ENCODE data around the gene GVQW3.

Gene GVQW3

GRCh38 chr11:76380977-76381719, at the start of gene GVQW3, which contains the start of gene THAP12:
Gene GVQW3 (plus strand): TSS chr11:76381323. CDS start chr11:76381829, 506 bp downstream.
Gene THAP12 (minus strand): TSS chr11:76381132. CDS start chr11:76380836, 296 bp downstream.
- Histone ChIP-seq H3K9ac (ENCODE audit: low read length in 2 of 2) (peak within 1 kb of the TSS; percentile 81 to 85), H3K4me3 (ENCODE audit: low read length in 2 of 2) (peak within 1 kb of the TSS; percentile 95 to 96), H3K27me3 (ENCODE audit: control insufficient read depth in 1 of 2, insufficient read depth in 2 of 2, low read length in 2 of 2) (no peaks in the 10 kb centered on the region), H3K9me3 (ENCODE audit: control insufficient read depth in 2 of 2, low read length in 2 of 2) (no peaks in the 10 kb centered on the region), H3K36me3 (ENCODE audit: control insufficient read depth in 2 of 2, insufficient read depth in 2 of 2, low read length in 2 of 2) (peaks cover 0 to 2% of the 10 kb centered on the region in 2 donors), H3K27ac (ENCODE audit: low read length) (peak within 1 kb of the TSS; percentile 64), H3K4me1 (ENCODE audit: control insufficient read depth, insufficient read depth, low read length) (peaks cover 21% of the 10 kb centered on the region)

GRCh38 chr11:76334826-76335389, 46.2 kb upstream of the GVQW3 start:
- Histone ChIP-seq H3K27me3 (ENCODE audit: control insufficient read depth in 1 of 2, insufficient read depth in 2 of 2, low read length in 2 of 2) (no peaks in the 10 kb centered on the region), H3K27ac (ENCODE audit: low read length) (no peak overlapping the region), H3K36me3 (ENCODE audit: control insufficient read depth in 2 of 2, insufficient read depth in 2 of 2, low read length in 2 of 2) (no peaks in the 10 kb centered on the region), H3K9me3 (ENCODE audit: control insufficient read depth in 2 of 2, low read length in 2 of 2) (no peaks in the 10 kb centered on the region), H3K9ac (ENCODE audit: low read length in 2 of 2) (no peak overlapping the region), H3K4me1 (ENCODE audit: control insufficient read depth, insufficient read depth, low read length) (peaks cover 4% of the 10 kb centered on the region), H3K4me3 (ENCODE audit: low read length in 2 of 2) (no peak overlapping the region)

GRCh38 chr11:76335842-76336241, 45.3 kb upstream of the GVQW3 start:
- H3K9ac ChIP-seq (ENCODE audit: low read length in 2 of 2) = no peak overlapping the region
- H3K27ac ChIP-seq (ENCODE audit: low read length) = no peak overlapping the region
- no peaks in the 10 kb centered on the region for H3K36me3 ChIP-seq (ENCODE audit: control insufficient read depth in 2 of 2, insufficient read depth in 2 of 2, low read length in 2 of 2)
- H3K27me3 ChIP-seq (ENCODE audit: control insufficient read depth in 1 of 2, insufficient read depth in 2 of 2, low read length in 2 of 2) = no peaks in the 10 kb centered on the region
- peaks cover 4% of the 10 kb centered on the region for H3K4me1 ChIP-seq (ENCODE audit: control insufficient read depth, insufficient read depth, low read length)
- H3K9me3 ChIP-seq (ENCODE audit: control insufficient read depth in 2 of 2, low read length in 2 of 2) = no peaks in the 10 kb centered on the region
- H3K4me3 ChIP-seq (ENCODE audit: low read length in 2 of 2) = no peak overlapping the region

- Histone ChIP-seq H3K4me3 (ENCODE audit: low read length in 2 of 2) (no peak overlapping the region), H3K27ac (ENCODE audit: low read length) (no peak overlapping the region), H3K9ac (ENCODE audit: low read length in 2 of 2) (no peak overlapping the region), H3K9me3 (ENCODE audit: control insufficient read depth in 2 of 2, low read length in 2 of 2) (no peaks in the 10 kb centered on the region), H3K36me3 (ENCODE audit: control insufficient read depth in 2 of 2, insufficient read depth in 2 of 2, low read length in 2 of 2) (no peaks in the 10 kb centered on the region), H3K27me3 (ENCODE audit: control insufficient read depth in 1 of 2, insufficient read depth in 2 of 2, low read length in 2 of 2) (no peaks in the 10 kb centered on the region), H3K4me1 (ENCODE audit: control insufficient read depth, insufficient read depth, low read length) (peaks cover 4% of the 10 kb centered on the region)
Observed at GRCh38 chr11:76336597-76336996, 44.5 kb upstream of the GVQW3 start.

- no peaks in the 10 kb centered on the region for H3K36me3 ChIP-seq (ENCODE audit: control insufficient read depth in 2 of 2, insufficient read depth in 2 of 2, low read length in 2 of 2)
- no peak overlapping the region for H3K27ac ChIP-seq (ENCODE audit: low read length)
- H3K9ac ChIP-seq (ENCODE audit: low read length in 2 of 2) = no peak overlapping the region
- H3K27me3 ChIP-seq (ENCODE audit: control insufficient read depth in 1 of 2, insufficient read depth in 2 of 2, low read length in 2 of 2) = no peaks in the 10 kb centered on the region
- no peaks in the 10 kb centered on the region for H3K9me3 ChIP-seq (ENCODE audit: control insufficient read depth in 2 of 2, low read length in 2 of 2)
- peaks cover 4% of the 10 kb centered on the region for H3K4me1 ChIP-seq (ENCODE audit: control insufficient read depth, insufficient read depth, low read length)
- H3K4me3 ChIP-seq (ENCODE audit: low read length in 2 of 2) = no peak overlapping the region
Observed at GRCh38 chr11:76337469-76337868, 43.7 kb upstream of the GVQW3 start.

GRCh38 chr11:76337923-76338322, 43.2 kb upstream of the GVQW3 start:
- no peak overlapping the region for H3K27ac ChIP-seq (ENCODE audit: low read length)
- H3K27me3 ChIP-seq (ENCODE audit: control insufficient read depth in 1 of 2, insufficient read depth in 2 of 2, low read length in 2 of 2) = no peaks in the 10 kb centered on the region
- no peaks in the 10 kb centered on the region for H3K9me3 ChIP-seq (ENCODE audit: control insufficient read depth in 2 of 2, low read length in 2 of 2)
- no peak overlapping the region for H3K4me3 ChIP-seq (ENCODE audit: low read length in 2 of 2)
- H3K4me1 ChIP-seq (ENCODE audit: control insufficient read depth, insufficient read depth, low read length) = peaks cover 4% of the 10 kb centered on the region
- no peak overlapping the region for H3K9ac ChIP-seq (ENCODE audit: low read length in 2 of 2)
- no peaks in the 10 kb centered on the region for H3K36me3 ChIP-seq (ENCODE audit: control insufficient read depth in 2 of 2, insufficient read depth in 2 of 2, low read length in 2 of 2)

GRCh38 chr11:76339221-76339620, 41.9 kb upstream of the GVQW3 start:
- Histone ChIP-seq H3K4me3 (ENCODE audit: low read length in 2 of 2) (no peak overlapping the region), H3K27ac (ENCODE audit: low read length) (no peak overlapping the region), H3K27me3 (ENCODE audit: control insufficient read depth in 1 of 2, insufficient read depth in 2 of 2, low read length in 2 of 2) (no peaks in the 10 kb centered on the region), H3K9ac (ENCODE audit: low read length in 2 of 2) (no peak overlapping the region), H3K9me3 (ENCODE audit: control insufficient read depth in 2 of 2, low read length in 2 of 2) (no peaks in the 10 kb centered on the region), H3K36me3 (ENCODE audit: control insufficient read depth in 2 of 2, insufficient read depth in 2 of 2, low read length in 2 of 2) (no peaks in the 10 kb centered on the region), H3K4me1 (ENCODE audit: control insufficient read depth, insufficient read depth, low read length) (peaks cover 4% of the 10 kb centered on the region)

GRCh38 chr11:76347466-76347865, 33.7 kb upstream of the GVQW3 start:
- Histone ChIP-seq H3K27ac (ENCODE audit: low read length) (no peak overlapping the region), H3K9me3 (ENCODE audit: control insufficient read depth in 2 of 2, low read length in 2 of 2) (no peaks in the 10 kb centered on the region), H3K4me3 (ENCODE audit: low read length in 2 of 2) (no peak overlapping the region), H3K9ac (ENCODE audit: low read length in 2 of 2) (no peak overlapping the region), H3K36me3 (ENCODE audit: control insufficient read depth in 2 of 2, insufficient read depth in 2 of 2, low read length in 2 of 2) (peaks cover 0 to 6% of the 10 kb centered on the region in 2 donors), H3K27me3 (ENCODE audit: control insufficient read depth in 1 of 2, insufficient read depth in 2 of 2, low read length in 2 of 2) (no peaks in the 10 kb centered on the region), H3K4me1 (ENCODE audit: control insufficient read depth, insufficient read depth, low read length) (no peaks in the 10 kb centered on the region)

GRCh38 chr11:76348348-76348747, 32.8 kb upstream of the GVQW3 start:
- no peak overlapping the region for H3K4me3 ChIP-seq (ENCODE audit: low read length in 2 of 2)
- no peaks in the 10 kb centered on the region for H3K4me1 ChIP-seq (ENCODE audit: control insufficient read depth, insufficient read depth, low read length)
- no peak overlapping the region for H3K9ac ChIP-seq (ENCODE audit: low read length in 2 of 2)
- no peak overlapping the region for H3K27ac ChIP-seq (ENCODE audit: low read length)
- H3K9me3 ChIP-seq (ENCODE audit: control insufficient read depth in 2 of 2, low read length in 2 of 2) = no peaks in the 10 kb centered on the region
- peaks cover 0 to 9% of the 10 kb centered on the region in 2 donors for H3K36me3 ChIP-seq (ENCODE audit: control insufficient read depth in 2 of 2, insufficient read depth in 2 of 2, low read length in 2 of 2)
- H3K27me3 ChIP-seq (ENCODE audit: control insufficient read depth in 1 of 2, insufficient read depth in 2 of 2, low read length in 2 of 2) = no peaks in the 10 kb centered on the region

- no peak overlapping the region for H3K4me3 ChIP-seq (ENCODE audit: low read length in 2 of 2)
- H3K4me1 ChIP-seq (ENCODE audit: control insufficient read depth, insufficient read depth, low read length) = no peaks in the 10 kb centered on the region
- H3K9me3 ChIP-seq (ENCODE audit: control insufficient read depth in 2 of 2, low read length in 2 of 2) = no peaks in the 10 kb centered on the region
- peaks cover 11 to 14% of the 10 kb centered on the region in 2 donors for H3K36me3 ChIP-seq (ENCODE audit: control insufficient read depth in 2 of 2, insufficient read depth in 2 of 2, low read length in 2 of 2)
- H3K9ac ChIP-seq (ENCODE audit: low read length in 2 of 2) = no peak overlapping the region
- no peak overlapping the region for H3K27ac ChIP-seq (ENCODE audit: low read length)
- no peaks in the 10 kb centered on the region for H3K27me3 ChIP-seq (ENCODE audit: control insufficient read depth in 1 of 2, insufficient read depth in 2 of 2, low read length in 2 of 2)
Observed at GRCh38 chr11:76355172-76355571, 26.0 kb upstream of the GVQW3 start.

- H3K9me3 ChIP-seq (ENCODE audit: control insufficient read depth in 2 of 2, low read length in 2 of 2) = no peaks in the 10 kb centered on the region
- H3K4me3 ChIP-seq (ENCODE audit: low read length in 2 of 2) = no peak overlapping the region
- no peak overlapping the region for H3K9ac ChIP-seq (ENCODE audit: low read length in 2 of 2)
- no peaks in the 10 kb centered on the region for H3K4me1 ChIP-seq (ENCODE audit: control insufficient read depth, insufficient read depth, low read length)
- peaks cover 0 to 3% of the 10 kb centered on the region in 2 donors for H3K36me3 ChIP-seq (ENCODE audit: control insufficient read depth in 2 of 2, insufficient read depth in 2 of 2, low read length in 2 of 2)
- no peak overlapping the region for H3K27ac ChIP-seq (ENCODE audit: low read length)
- H3K27me3 ChIP-seq (ENCODE audit: control insufficient read depth in 1 of 2, insufficient read depth in 2 of 2, low read length in 2 of 2) = no peaks in the 10 kb centered on the region
Observed at GRCh38 chr11:76361374-76361773, 19.7 kb upstream of the GVQW3 start.
